ENCODE data around the gene COL9A2.

Gene COL9A2

DNA sequence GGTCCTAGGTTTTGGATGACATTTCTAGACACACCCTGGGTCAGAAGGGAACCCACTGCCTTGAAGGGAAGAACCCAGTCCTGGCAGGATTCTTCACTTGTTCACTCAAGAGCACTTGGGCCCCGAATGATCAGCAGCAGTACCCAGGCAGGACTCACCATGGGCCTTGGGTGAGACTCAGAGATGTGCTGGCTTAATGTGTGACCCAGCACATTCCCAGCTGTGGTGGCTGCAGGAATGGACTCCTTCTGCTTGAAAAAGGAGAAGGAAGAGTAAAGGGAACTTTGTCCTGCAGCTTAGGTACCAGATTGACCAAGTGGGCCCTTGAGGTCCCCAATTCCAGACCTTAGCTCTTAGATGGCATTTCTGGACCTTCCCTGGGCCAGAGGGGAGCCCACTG is 44.1 kb upstream of the COL9A2 start:
- H3K4me3 ChIP-seq (ENCODE audit: low read depth in 1 of 2, low read length in 1 of 2), result no peak overlapping the region
- TF ChIP-seq, protein P1, sequence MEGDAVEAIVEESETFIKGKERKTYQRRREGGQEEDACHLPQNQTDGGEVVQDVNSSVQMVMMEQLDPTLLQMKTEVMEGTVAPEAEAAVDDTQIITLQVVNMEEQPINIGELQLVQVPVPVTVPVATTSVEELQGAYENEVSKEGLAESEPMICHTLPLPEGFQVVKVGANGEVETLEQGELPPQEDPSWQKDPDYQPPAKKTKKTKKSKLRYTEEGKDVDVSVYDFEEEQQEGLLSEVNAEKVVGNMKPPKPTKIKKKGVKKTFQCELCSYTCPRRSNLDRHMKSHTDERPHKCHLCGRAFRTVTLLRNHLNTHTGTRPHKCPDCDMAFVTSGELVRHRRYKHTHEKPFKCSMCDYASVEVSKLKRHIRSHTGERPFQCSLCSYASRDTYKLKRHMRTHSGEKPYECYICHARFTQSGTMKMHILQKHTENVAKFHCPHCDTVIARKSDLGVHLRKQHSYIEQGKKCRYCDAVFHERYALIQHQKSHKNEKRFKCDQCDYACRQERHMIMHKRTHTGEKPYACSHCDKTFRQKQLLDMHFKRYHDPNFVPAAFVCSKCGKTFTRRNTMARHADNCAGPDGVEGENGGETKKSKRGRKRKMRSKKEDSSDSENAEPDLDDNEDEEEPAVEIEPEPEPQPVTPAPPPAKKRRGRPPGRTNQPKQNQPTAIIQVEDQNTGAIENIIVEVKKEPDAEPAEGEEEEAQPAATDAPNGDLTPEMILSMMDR (IDR thresholded peaks at IDR 0.05), result no peak
- peak overlapping the region; percentile 66 for H3K27ac ChIP-seq
- no peaks in the 10 kb centered on the region for H3K36me3 ChIP-seq
- no peaks in the 10 kb centered on the region for H3K27me3 ChIP-seq
- no peaks in the 10 kb centered on the region for H3K9me3 ChIP-seq
- peaks cover 9 to 10% of the 10 kb centered on the region in 2 experiments for H3K4me1 ChIP-seq (ENCODE audit: control insufficient read depth in 1 of 2, insufficient read depth in 1 of 2, low read depth in 1 of 2, low read length in 1 of 2)

DNA sequence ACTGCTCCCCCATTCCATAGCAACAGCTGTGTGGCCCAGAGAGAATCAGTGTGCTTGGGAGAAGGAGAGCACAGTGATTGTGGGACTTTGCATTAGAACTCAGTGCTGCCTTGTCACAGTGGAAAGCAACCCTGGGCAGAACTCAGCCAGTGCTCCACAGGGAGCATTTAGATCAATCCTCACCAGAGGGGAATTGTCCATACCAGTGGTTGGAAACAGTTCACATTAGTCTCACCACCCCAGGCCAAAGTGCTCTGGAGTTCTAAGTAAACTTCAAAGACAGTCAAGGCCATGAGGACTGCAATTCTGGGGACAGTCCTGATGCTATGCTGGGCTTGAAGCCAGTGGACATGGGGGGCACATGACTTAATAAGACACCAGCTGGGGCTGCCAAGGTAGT is 43.5 kb upstream of the COL9A2 start:
- Histone ChIP-seq H3K4me3 (ENCODE audit: low read depth in 1 of 2, low read length in 1 of 2) (no peak overlapping the region), H3K27ac (no peak overlapping the region), H3K4me1 (ENCODE audit: control insufficient read depth in 1 of 2, insufficient read depth in 1 of 2, low read depth in 1 of 2, low read length in 1 of 2) (peaks cover 9 to 10% of the 10 kb centered on the region in 2 experiments), H3K36me3 (no peaks in the 10 kb centered on the region), H3K9me3 (no peaks in the 10 kb centered on the region), H3K27me3 (no peaks in the 10 kb centered on the region)
- TF ChIP-seq, protein P1 (IDR thresholded peaks at IDR 0.05), result no peak

DNA sequence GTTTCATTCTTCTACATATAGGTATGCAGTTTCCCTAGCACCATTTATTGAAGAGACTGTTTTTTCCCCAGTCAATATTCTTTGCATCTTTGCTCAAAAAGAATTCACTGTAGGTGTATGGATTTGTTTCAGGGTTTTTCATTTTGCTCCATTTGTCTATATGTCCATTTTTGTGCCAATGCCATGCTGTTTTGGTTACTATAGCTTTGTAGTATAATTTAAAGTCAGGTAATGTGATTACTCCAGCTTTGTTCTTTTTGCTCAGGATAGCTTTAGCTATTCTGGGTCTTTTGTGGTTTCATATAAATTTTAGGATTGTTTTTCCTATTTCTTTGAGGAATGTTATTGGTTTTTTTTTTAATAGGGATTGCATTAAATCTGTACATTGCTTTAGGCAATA is 40.5 kb upstream of the COL9A2 start:
- peaks cover 7 to 10% of the 10 kb centered on the region in 2 experiments for H3K4me1 ChIP-seq (ENCODE audit: control insufficient read depth in 1 of 2, insufficient read depth in 1 of 2, low read depth in 1 of 2, low read length in 1 of 2)
- no peaks in the 10 kb centered on the region for H3K36me3 ChIP-seq
- TF ChIP-seq, protein P1 (IDR thresholded peaks at IDR 0.05), result no peak
- H3K4me3 ChIP-seq (ENCODE audit: low read depth in 1 of 2, low read length in 1 of 2), result no peak overlapping the region
- no peaks in the 10 kb centered on the region for H3K27me3 ChIP-seq
- no peak overlapping the region for H3K27ac ChIP-seq
- no peaks in the 10 kb centered on the region for H3K9me3 ChIP-seq

DNA sequence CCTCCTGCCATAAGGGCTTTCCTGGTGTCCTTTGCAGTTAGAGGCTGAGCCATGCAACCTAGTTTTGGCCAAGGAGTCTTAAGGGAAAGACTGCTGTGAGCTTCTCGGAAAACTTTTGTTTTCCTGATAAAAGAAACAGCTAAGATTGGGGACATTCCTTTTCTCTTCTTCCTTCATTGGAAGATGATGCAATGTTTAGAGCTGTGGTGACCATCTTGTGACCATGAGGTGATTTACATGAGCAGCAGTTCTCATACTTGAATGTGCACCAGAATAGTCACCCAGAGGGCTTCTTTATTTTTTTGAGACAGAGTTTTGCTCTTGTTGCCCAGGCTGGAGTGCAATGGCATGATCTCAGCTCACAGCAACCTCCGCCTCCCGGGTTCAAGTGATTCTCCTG is 36.0 kb upstream of the COL9A2 start:
- Histone ChIP-seq H3K4me1 (ENCODE audit: control insufficient read depth in 1 of 2, insufficient read depth in 1 of 2, low read depth in 1 of 2, low read length in 1 of 2) (no peaks in the 10 kb centered on the region), H3K9me3 (no peaks in the 10 kb centered on the region), H3K27me3 (no peaks in the 10 kb centered on the region), H3K36me3 (no peaks in the 10 kb centered on the region), H3K4me3 (ENCODE audit: low read depth in 1 of 2, low read length in 1 of 2) (no peak overlapping the region), H3K27ac (no peak overlapping the region)
- TF ChIP-seq, protein P1 (IDR thresholded peaks at IDR 0.05), result no peak

DNA sequence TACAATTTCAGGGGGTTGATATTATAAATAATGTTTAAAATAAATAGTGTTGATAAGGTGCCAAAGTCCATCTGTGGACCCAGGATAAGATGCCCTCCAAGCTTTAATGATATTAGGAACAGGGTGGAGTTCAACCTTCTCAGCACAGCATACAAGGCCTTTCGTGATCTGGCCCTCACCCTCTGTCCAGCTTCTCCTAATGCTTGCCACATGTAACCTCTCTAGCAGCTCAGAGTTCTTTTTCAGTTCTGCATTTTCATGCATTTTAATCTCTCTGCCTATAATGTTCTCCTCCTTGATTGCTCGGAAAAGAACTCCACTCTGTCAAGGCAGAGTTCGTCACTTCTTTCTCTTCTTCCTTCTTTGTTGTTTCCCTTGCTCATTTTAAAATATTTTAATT is 35.0 kb upstream of the COL9A2 start:
- Histone ChIP-seq H3K9me3 (no peaks in the 10 kb centered on the region), H3K36me3 (no peaks in the 10 kb centered on the region), H3K4me1 (ENCODE audit: control insufficient read depth in 1 of 2, insufficient read depth in 1 of 2, low read depth in 1 of 2, low read length in 1 of 2) (no peaks in the 10 kb centered on the region), H3K4me3 (ENCODE audit: low read depth in 1 of 2, low read length in 1 of 2) (no peak overlapping the region), H3K27me3 (no peaks in the 10 kb centered on the region), H3K27ac (no peak overlapping the region)
- TF ChIP-seq, protein P1 (IDR thresholded peaks at IDR 0.05), result no peak

DNA sequence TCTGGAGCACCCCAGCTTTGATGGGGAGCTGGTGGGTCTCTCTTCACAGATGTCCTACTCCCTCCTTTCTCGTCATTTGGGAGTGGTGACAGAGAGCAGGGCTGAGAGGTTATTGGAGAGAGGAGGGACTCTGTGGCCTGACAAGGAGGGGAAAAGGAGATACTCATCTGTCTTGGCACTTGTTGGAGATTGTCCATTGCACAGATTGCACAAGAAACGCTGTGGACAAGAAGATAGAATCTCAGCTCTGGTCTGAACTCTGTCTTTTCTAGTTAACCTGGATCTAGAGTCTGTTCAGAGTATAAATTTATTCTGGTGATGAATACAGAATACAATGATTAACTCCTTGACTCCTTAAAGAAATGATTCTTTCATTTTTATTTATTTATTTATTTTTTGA is 34.0 kb upstream of the COL9A2 start:
- TF ChIP-seq, protein P1 (IDR thresholded peaks at IDR 0.05), result no peak

More for the DNA sequence above, 34.0 kb upstream of the COL9A2 start:
- Histone ChIP-seq H3K4me3 (ENCODE audit: low read depth in 1 of 2, low read length in 1 of 2) (no peak overlapping the region), H3K27ac (no peak overlapping the region), H3K27me3 (no peaks in the 10 kb centered on the region), H3K36me3 (no peaks in the 10 kb centered on the region), H3K4me1 (ENCODE audit: control insufficient read depth in 1 of 2, insufficient read depth in 1 of 2, low read depth in 1 of 2, low read length in 1 of 2) (no peaks in the 10 kb centered on the region), H3K9me3 (no peaks in the 10 kb centered on the region)
